Aorta (tissue), 5 donors: ENCODE results near the gene KCNK3. TPM values are rescaled to one million over a fixed set of nuclear protein-coding genes. Genes with fewer than 3 reads are reported as not detected.

Experiments used
- ATAC-seq: fragments of 200-7000 bp; cut with Tn5 transposase; one replicate; pipeline ENCODE4 v1.9.1; 2022; ENCODE audit warnings: moderate library complexity; ENCODE audit not compliant: low FRiP score
- DNase-seq, 2 donors: peaks; one replicate each; pipeline ENCODE4 v3.0.0-alpha.2; 2020
- H3K27ac ChIP-seq, 2 donors: one replicate each; pipeline ENCODE4 v1.5.1; 2013; ENCODE audit warnings: low read length in 2 of 2, mild to moderate bottlenecking in 2 of 2, moderate library complexity in 2 of 2, control low read depth in 1 of 2, inconsistent platforms in 1 of 2, low read depth in 1 of 2
- H3K27me3 ChIP-seq, 2 donors: one replicate each; pipeline ENCODE4 v1.6.1; 2013; ENCODE audit warnings: control low read depth in 1 of 2, low read length in 1 of 2, mild to moderate bottlenecking in 1 of 2, moderate library complexity in 1 of 2; ENCODE audit not compliant: insufficient read depth in 2 of 2, control insufficient read depth in 1 of 2
- H3K36me3 ChIP-seq, 2 donors: one replicate each; pipeline ENCODE4 v1.6.1; 2013; ENCODE audit warnings: control low read depth in 1 of 2, low read length in 1 of 2, mild to moderate bottlenecking in 1 of 2; ENCODE audit not compliant: insufficient read depth in 2 of 2, control insufficient read depth in 1 of 2
- H3K4me1 ChIP-seq, 2 donors: one replicate each; pipeline ENCODE4 v1.6.1; 2013; ENCODE audit warnings: low read length in 2 of 2, control low read depth in 1 of 2, mild to moderate bottlenecking in 1 of 2, moderate library complexity in 1 of 2; ENCODE audit not compliant: insufficient read depth in 2 of 2, control insufficient read depth in 1 of 2
- H3K4me3 ChIP-seq, 2 donors: one replicate each; pipeline ENCODE4 v1.5.1; 2013; ENCODE audit warnings: low read length in 2 of 2, control low read depth in 1 of 2, mild to moderate bottlenecking in 1 of 2
- H3K9me3 ChIP-seq: one replicate; pipeline ENCODE4 v1.6.1; 2013; ENCODE audit warnings: mild to moderate bottlenecking, low read length; ENCODE audit not compliant: control insufficient read depth
- WGBS, 2 donors: extraction: QIAGEN DNeasy Blood & Tissue Kit; methylation state at CpG; one replicate each; pipeline ENCODE4 v1.1.7; 2013; 5-methylcytosine and 5-hydroxymethylcytosine counted together
- intact Hi-C, 2 donors: fragments of 100-400 bp; cut with DNase I; formaldehyde crosslinking; loops; one replicate each; pipeline versions ENCODE4 v1.14.2 to v1.15.0; 2022
- polyA plus RNA-seq, 2 donors: library from polyadenylated mRNA; stranded (reverse); fragments of 200-250 nt; gene quantifications; one replicate each; pipeline ENCODE4 v1.2.3, GENCODE V29; 2013
- total RNA-seq, 2 donors: library from RNA; stranded (reverse); fragmentation: NEBNext Ultra II Directional; extraction: Animal tissue kit (Norgen Biotek cat#: 25700); gene quantifications; one replicate each; pipeline ENCODE4 v1.2.1, GENCODE V29; 2021
- donor health status: healthy with polysubstance abuse.
- donor health status: Bipolar disorder and iron deficiency.
- donor health status: DM: no; HTN: no; CAD: no.
- donor health status: DM: no; HTN: no; CAD: no.
- donor health status: DM: yes; HTN: yes; CAD: no.

The KCNK3 gene
- total and polyA plus RNA-seq, 4 donors, result 0.63 to 14.7 (median 7.6) TPM

DNA sequence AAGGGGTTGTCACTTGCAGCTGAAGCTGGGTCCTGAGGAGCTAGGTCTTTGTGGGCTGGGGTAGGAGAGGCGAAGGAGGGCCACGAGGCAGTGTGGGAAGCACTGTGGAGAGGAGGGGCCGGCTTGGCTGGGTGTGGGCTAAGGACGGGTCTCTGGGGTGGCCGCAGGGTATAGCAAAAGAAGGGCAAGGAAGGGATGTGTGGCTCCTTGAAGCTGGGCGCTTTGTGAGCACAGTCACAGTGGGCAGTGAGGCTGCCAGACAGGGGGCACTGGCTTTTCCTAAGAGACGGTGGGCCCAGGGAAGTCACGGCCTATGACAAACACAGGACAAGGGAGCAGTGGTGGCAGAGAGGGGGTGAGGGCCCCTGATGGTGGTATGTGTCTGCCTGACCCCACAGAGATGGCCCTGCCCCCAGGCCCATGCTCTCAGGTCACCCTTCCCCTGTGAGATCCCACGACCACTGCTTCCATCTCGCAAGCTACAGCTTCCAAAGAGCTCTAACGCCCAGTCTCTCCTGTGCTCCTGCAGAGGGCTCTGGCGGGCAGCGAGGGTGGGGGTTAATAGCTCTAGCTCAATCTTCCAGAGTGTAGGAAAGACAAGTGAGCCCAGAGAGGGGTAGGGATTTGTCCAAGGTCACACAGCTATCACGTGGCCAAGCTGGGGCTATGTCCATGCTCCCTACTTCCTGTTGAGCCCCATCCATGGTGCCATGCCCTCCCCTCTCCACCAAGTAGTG is 32.4 kb downstream of the KCNK3 start:
- Histone ChIP-seq H3K27me3 (no peaks in the 10 kb centered on the region), H3K27ac (peak overlapping the region; percentile 10 to 76), H3K4me1 (no peaks in the 10 kb centered on the region), H3K4me3 (no peak overlapping the region), H3K9me3 (no peaks in the 10 kb centered on the region), H3K36me3 (no peaks in the 10 kb centered on the region)
- intact Hi-C loops, result loop anchor here (1.0 to 5.0 kb wide), 2 partner anchors 41 to 43 kb away; no protein-coding TSS in a partner anchor
- ATAC-seq (no peak), DNase-seq (no peak)
- WGBS, 2 donors, result 81 to 88% methylated on average over 14 of the region's 14 CpGs

DNA sequence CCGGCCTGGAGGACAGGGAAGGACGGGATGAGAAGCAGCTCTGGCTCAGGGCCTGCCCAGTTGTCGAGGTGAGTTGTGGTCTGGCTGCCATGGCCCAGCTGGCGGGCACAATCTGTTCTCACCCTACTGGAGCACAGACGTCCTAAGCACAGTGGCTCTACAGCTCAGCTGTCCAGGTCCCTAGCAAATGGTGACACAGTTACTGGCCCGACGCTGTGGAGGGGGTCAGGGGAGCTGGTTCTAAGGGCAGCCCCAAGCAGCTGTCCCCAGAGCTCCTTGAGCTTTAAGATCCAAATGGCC is 32.9 kb downstream of the KCNK3 start:
- no peaks in the 10 kb centered on the region for H3K27me3 ChIP-seq
- ATAC-seq (no peak), DNase-seq (no peak)
- intact Hi-C loops, result no loop called here
- H3K9me3 ChIP-seq, result no peaks in the 10 kb centered on the region
- no peak overlapping the region for H3K4me3 ChIP-seq
- H3K27ac ChIP-seq, result no peak overlapping the region
- WGBS, 2 donors, result 69 to 83% methylated on average over 7 of the region's 7 CpGs
- H3K36me3 ChIP-seq, result no peaks in the 10 kb centered on the region
- H3K4me1 ChIP-seq, result no peaks in the 10 kb centered on the region

DNA sequence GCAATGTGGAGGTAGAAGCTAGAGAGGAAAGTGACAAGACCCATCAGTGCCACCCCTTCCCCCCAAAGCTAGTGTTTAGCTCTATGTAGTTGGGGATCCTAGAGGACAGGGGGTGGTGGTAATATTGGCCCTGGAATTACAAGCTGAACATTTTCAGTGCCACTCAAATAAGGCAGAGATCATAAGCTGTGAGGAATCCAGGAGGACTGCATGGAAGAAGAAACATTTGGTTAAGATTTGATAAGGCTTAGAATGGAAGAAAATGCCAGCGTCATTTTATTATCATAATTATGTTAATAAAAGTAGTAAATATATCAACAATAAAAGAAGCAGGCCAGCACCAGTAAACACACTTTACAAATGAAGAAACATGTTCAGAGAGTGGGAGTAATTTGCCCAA is 33.7 kb downstream of the KCNK3 start:
- Histone ChIP-seq H3K36me3 (no peaks in the 10 kb centered on the region), H3K4me3 (no peak overlapping the region), H3K4me1 (no peaks in the 10 kb centered on the region), H3K27ac (no peak overlapping the region), H3K27me3 (no peaks in the 10 kb centered on the region), H3K9me3 (no peaks in the 10 kb centered on the region)
- intact Hi-C loops, result no loop called here
- 39 to 51% methylated on average over 1 of the region's 1 CpG for WGBS, 2 donors
- DNase-seq, result no peak
- no peak for ATAC-seq

DNA sequence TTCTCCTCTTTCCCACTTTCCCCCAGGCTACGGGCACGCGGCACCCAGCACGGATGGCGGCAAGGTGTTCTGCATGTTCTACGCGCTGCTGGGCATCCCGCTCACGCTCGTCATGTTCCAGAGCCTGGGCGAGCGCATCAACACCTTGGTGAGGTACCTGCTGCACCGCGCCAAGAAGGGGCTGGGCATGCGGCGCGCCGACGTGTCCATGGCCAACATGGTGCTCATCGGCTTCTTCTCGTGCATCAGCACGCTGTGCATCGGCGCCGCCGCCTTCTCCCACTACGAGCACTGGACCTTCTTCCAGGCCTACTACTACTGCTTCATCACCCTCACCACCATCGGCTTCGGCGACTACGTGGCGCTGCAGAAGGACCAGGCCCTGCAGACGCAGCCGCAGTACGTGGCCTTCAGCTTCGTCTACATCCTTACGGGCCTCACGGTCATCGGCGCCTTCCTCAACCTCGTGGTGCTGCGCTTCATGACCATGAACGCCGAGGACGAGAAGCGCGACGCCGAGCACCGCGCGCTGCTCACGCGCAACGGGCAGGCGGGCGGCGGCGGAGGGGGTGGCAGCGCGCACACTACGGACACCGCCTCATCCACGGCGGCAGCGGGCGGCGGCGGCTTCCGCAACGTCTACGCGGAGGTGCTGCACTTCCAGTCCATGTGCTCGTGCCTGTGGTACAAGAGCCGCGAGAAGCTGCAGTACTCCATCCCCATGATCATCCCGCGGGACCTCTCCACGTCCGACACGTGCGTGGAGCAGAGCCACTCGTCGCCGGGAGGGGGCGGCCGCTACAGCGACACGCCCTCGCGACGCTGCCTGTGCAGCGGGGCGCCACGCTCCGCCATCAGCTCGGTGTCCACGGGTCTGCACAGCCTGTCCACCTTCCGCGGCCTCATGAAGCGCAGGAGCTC is 35.4 kb downstream of the KCNK3 start:
- H3K36me3 ChIP-seq, result no peaks in the 10 kb centered on the region
- ATAC-seq (no peak), DNase-seq (no peak)
- no peaks in the 10 kb centered on the region for H3K9me3 ChIP-seq
- 82 to 86% methylated on average over 101 of the region's 101 CpGs for WGBS, 2 donors
- H3K4me1 ChIP-seq, result no peaks in the 10 kb centered on the region
- no peaks in the 10 kb centered on the region for H3K27me3 ChIP-seq
- H3K27ac ChIP-seq, result no peak overlapping the region
- intact Hi-C loops, result no loop called here
- no peak overlapping the region for H3K4me3 ChIP-seq

DNA sequence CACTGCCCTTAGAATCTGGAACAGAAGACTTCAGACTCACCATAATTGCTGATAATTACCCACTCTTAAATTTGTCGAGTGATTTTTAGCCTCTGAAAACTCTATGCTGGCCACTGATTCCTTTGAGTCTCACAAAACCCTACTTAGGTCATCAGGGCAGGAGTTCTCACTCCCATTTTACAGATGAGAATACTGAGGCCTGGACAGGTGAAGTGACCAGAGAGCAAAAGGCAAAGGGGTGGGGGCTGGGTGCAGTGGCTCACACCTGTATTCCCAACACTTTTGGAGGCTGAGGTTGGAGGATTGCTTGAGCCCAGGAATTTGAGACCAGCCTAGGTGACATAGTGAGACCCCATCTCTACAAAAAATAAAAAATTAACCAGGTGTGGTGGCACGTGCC is 36.8 kb downstream of the KCNK3 start:
- H3K36me3 ChIP-seq, result no peaks in the 10 kb centered on the region
- no peak overlapping the region for H3K4me3 ChIP-seq
- H3K27ac ChIP-seq, result no peak overlapping the region
- no peaks in the 10 kb centered on the region for H3K27me3 ChIP-seq
- H3K9me3 ChIP-seq, result no peaks in the 10 kb centered on the region
- DNase-seq, result no peak
- no peak for ATAC-seq
- 95 to 97% methylated on average over 2 of the region's 2 CpGs for WGBS, 2 donors
- H3K4me1 ChIP-seq, result no peaks in the 10 kb centered on the region
- intact Hi-C loops, result no loop called here

DNA sequence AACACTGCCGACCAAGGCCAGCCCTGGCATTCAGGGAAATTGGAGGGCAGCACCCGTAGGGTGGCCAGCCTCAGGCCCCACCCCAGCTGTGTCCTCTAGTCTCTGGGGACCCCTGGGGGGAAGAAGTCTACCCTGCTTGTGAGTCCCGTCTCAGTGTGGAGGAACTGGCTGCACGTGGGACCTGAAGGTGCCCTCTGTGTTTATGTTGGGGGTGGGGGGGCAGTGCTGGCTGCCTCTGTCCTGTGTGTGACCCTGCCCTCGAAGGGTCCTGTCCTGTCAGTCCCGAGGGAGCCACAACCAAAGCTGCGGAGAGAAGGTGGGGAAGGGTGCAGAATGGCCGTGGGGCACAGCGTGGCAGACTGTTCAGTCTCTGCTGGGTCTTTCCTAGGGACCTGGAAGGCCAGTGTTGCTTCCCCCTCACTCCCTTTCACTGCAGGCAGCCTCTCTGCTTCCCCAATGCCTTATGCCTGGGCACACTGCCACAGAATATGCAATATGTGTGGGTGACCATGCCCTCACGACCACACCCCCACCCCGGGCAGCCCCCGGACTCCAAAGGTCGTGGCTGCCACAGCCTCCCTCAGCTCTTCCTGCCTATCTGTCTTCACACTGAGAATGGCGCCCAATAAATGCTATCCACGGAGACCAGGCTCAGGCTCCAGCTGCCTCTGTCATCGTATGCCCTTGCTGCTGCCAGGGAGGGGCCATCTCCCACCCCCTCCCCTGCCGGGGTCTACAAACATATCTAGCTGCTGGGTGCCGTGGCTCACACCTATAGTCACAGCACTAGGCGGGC is 38.2 kb downstream of the KCNK3 start:
- DNase-seq (no peak), ATAC-seq (no peak)
- Histone ChIP-seq H3K9me3 (no peaks in the 10 kb centered on the region), H3K27me3 (no peaks in the 10 kb centered on the region), H3K4me3 (no peak overlapping the region), H3K4me1 (no peaks in the 10 kb centered on the region), H3K36me3 (no peaks in the 10 kb centered on the region), H3K27ac (no peak overlapping the region)
- intact Hi-C loops, result no loop called here
- 70 to 74% methylated on average over 18 to 19 of the region's 19 CpGs for WGBS, 2 donors

DNA sequence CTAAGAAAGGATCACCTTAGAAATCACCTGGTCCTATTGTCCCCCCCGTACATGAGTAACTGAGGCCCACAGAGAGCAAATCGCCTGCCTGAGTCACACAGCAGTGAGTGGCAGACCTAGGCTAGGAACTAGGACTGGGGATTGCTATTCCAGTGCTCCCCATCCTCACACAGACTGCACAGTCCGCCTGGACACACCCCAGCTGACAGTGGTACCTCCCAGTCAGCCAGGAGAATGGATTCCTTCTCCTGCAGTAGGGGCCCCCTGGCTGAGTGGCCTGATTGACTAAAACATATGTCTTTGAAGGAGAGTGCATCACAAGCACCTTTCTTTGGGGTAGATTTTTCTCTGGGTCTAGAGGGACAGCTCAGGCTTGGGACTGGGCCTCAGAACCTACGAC is 39.2 kb downstream of the KCNK3 start:
- no peaks in the 10 kb centered on the region for H3K36me3 ChIP-seq
- no peaks in the 10 kb centered on the region for H3K9me3 ChIP-seq
- H3K27ac ChIP-seq, result no peak overlapping the region
- H3K4me3 ChIP-seq, result no peak overlapping the region
- no peaks in the 10 kb centered on the region for H3K27me3 ChIP-seq
- no peaks in the 10 kb centered on the region for H3K4me1 ChIP-seq
- no peak for DNase-seq
- WGBS, 2 donors, result 88 to 90% methylated on average over 4 of the region's 4 CpGs
- ATAC-seq, result no peak
- intact Hi-C loops, result no loop called here

DNA sequence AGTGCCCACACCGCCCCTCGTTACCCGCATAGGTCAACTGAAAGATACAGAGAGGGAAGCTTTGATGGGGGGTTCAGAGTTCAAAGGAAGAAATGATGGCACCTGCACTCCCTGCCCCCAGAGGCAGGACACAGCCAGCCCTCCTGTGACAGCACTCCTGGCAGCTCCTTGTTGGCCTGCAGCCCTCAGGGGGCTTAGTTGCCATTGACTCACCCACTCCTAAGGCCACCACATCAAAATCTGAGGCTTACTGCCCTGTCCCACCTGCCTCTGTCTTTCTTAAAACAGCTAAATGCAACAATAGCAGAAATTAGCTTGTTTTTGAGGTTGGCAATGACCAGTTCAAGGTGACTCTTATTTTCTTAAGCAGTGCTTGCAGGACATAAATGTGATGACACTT is 39.9 kb downstream of the KCNK3 start:
- intact Hi-C loops, result no loop called here
- H3K4me1 ChIP-seq, result no peaks in the 10 kb centered on the region
- H3K9me3 ChIP-seq, result no peaks in the 10 kb centered on the region
- no peak overlapping the region for H3K27ac ChIP-seq
- no peak for ATAC-seq
- no peak for DNase-seq
- no peaks in the 10 kb centered on the region for H3K27me3 ChIP-seq
- no peaks in the 10 kb centered on the region for H3K36me3 ChIP-seq
- WGBS, 2 donors, result 96 to 97% methylated on average over 3 of the region's 3 CpGs
- no peak overlapping the region for H3K4me3 ChIP-seq
